ENCODE measurements around the gene POSTN. TPM values are rescaled to one million over a fixed set of nuclear protein-coding genes. Genes with fewer than 3 reads are reported as not detected.
A peak's percentile ranks its signal among the peaks of the same experiment; 100 is the strongest.

The POSTN gene
- total and polyA plus RNA-seq, 2 of the 4 experiments (the other 2 are of a cell fraction), result 32.6 to 44.7 TPM

DNA sequence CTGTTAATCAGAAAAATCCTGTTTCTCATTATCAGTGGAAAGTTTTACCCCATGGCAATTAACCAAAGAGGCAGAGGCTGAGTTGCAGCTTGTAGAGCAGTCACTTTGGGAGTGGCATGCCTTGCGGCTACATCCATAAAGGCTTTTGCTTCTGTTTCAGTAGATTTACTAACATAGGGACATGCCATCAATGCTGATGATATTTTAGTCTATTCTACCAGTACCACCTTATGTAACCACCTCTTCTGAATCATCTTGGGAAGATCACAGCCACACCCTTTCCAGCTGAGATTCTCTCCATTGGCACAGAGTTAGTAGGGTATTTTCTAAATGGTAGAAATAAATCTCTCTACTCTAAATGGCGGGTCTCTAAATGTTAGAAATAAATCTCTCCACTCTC lies 37.5 kb downstream of the POSTN start:
- Histone ChIP-seq H3K4ac (ENCODE audit: low read depth, low read length) (no peak overlapping the region), H3K9me1 (ENCODE audit: insufficient read depth, low read length) (no peaks in the 10 kb centered on the region), H3K23ac (ENCODE audit: low read depth, low read length) (no peak overlapping the region), H2AK9ac (replicated peaks; ENCODE audit: low read depth, low read length, poor library complexity) (no peak overlapping the region), H3K56ac (ENCODE audit: extremely low read depth, insufficient read depth, low read length) (no peak overlapping the region), H2AK5ac (ENCODE audit: low read depth, low read length) (no peak overlapping the region), H3K4me1 (ENCODE audit: control insufficient read depth, insufficient read depth, low read length) (no peaks in the 10 kb centered on the region), H3K27ac (ENCODE audit: insufficient read depth, low read length) (no peak overlapping the region), H4K5ac (ENCODE audit: low read depth, low read length) (no peak overlapping the region), H2BK5ac (ENCODE audit: low read depth, low read length, poor library complexity, severe bottlenecking) (no peak overlapping the region), H2BK120ac (ENCODE audit: low read depth, low read length) (no peak overlapping the region), H3K9me3 (ENCODE audit: control insufficient read depth, insufficient read depth, low read length) (no peaks in the 10 kb centered on the region; the same call in 1 of the 2 replicates), H3K27me3 (ENCODE audit: control insufficient read depth, insufficient read depth, low read length) (no peaks in the 10 kb centered on the region), H3K79me1 (ENCODE audit: low read depth in 1 of 2, low read length in 2 of 2) (no peaks in the 10 kb centered on the region), H2AFZ (replicated peaks; ENCODE audit: low read length, poor library complexity) (no peak overlapping the region), H4K8ac (ENCODE audit: low read depth in 2 of 2, low read length in 2 of 2) (no peak overlapping the region), H3K14ac (replicated peaks; ENCODE audit: low read depth, low read length) (no peak overlapping the region), H4K20me1 (ENCODE audit: insufficient read depth, low read length) (no peaks in the 10 kb centered on the region), H3K9ac (ENCODE audit: low read depth, low read length) (no peak overlapping the region), H3K4me3 (ENCODE audit: insufficient read depth, low read depth, low read length) (no peak overlapping the region), H3K18ac (ENCODE audit: low read depth, low read length) (no peak overlapping the region), H3K4me2 (ENCODE audit: low read depth, low read length) (no peak overlapping the region), H2BK15ac (ENCODE audit: low read depth, low read length) (no peak overlapping the region), H4K91ac (ENCODE audit: insufficient read depth, low read depth, low read length) (no peak overlapping the region), H2BK20ac (ENCODE audit: low read depth, low read length) (no peak overlapping the region), H3K36me3 (ENCODE audit: control insufficient read depth, insufficient read depth, low read length) (no peaks in the 10 kb centered on the region)
- TF ChIP-seq CEBPB (IDR thresholded peaks at IDR 0.05; ENCODE audit: low read depth, low read length) (no peak), RFX5 (IDR thresholded peaks at IDR 0.05; ENCODE audit: low read depth, low read length) (no peak), CHD1 (IDR thresholded peaks at IDR 0.05; ENCODE audit: low read depth, low read length) (no peak), SMC3 (IDR thresholded peaks at IDR 0.05; ENCODE audit: low read depth, low read length) (no peak), POLR2A (IDR thresholded peaks at IDR 0.05; ENCODE audit: low read depth, low read length) (no peak), MXI1 (IDR thresholded peaks at IDR 0.05; ENCODE audit: borderline replicate concordance, low read depth, low read length) (no peak), FOS (IDR thresholded peaks at IDR 0.05; ENCODE audit: low read depth, low read length) (no peak), NFE2L2 (IDR thresholded peaks at IDR 0.05; ENCODE audit: low read depth, low read length) (no peak), RAD21 (IDR thresholded peaks at IDR 0.05; ENCODE audit: low read length) (no peak), BHLHE40 (IDR thresholded peaks at IDR 0.05; ENCODE audit: low read depth, low read length) (no peak), RCOR1 (IDR thresholded peaks at IDR 0.05; ENCODE audit: insufficient replicate concordance, low read length) (no peak), MAFK (IDR thresholded peaks at IDR 0.05; ENCODE audit: low read depth, low read length) (no peak)
- TF ChIP-seq, protein P1, sequence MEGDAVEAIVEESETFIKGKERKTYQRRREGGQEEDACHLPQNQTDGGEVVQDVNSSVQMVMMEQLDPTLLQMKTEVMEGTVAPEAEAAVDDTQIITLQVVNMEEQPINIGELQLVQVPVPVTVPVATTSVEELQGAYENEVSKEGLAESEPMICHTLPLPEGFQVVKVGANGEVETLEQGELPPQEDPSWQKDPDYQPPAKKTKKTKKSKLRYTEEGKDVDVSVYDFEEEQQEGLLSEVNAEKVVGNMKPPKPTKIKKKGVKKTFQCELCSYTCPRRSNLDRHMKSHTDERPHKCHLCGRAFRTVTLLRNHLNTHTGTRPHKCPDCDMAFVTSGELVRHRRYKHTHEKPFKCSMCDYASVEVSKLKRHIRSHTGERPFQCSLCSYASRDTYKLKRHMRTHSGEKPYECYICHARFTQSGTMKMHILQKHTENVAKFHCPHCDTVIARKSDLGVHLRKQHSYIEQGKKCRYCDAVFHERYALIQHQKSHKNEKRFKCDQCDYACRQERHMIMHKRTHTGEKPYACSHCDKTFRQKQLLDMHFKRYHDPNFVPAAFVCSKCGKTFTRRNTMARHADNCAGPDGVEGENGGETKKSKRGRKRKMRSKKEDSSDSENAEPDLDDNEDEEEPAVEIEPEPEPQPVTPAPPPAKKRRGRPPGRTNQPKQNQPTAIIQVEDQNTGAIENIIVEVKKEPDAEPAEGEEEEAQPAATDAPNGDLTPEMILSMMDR (conservative IDR thresholded peaks at IDR 0.05; ENCODE audit: low read depth, low read length), result no peak
- TF ChIP-seq, protein P2, sequence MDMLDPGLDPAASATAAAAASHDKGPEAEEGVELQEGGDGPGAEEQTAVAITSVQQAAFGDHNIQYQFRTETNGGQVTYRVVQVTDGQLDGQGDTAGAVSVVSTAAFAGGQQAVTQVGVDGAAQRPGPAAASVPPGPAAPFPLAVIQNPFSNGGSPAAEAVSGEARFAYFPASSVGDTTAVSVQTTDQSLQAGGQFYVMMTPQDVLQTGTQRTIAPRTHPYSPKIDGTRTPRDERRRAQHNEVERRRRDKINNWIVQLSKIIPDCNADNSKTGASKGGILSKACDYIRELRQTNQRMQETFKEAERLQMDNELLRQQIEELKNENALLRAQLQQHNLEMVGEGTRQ (IDR thresholded peaks at IDR 0.05; ENCODE audit: low read depth, low read length), result no peak
- TF ChIP-seq, protein P3, sequence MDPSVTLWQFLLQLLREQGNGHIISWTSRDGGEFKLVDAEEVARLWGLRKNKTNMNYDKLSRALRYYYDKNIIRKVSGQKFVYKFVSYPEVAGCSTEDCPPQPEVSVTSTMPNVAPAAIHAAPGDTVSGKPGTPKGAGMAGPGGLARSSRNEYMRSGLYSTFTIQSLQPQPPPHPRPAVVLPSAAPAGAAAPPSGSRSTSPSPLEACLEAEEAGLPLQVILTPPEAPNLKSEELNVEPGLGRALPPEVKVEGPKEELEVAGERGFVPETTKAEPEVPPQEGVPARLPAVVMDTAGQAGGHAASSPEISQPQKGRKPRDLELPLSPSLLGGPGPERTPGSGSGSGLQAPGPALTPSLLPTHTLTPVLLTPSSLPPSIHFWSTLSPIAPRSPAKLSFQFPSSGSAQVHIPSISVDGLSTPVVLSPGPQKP (IDR thresholded peaks at IDR 0.05; ENCODE audit: borderline replicate concordance, low read depth, low read length), result no peak
- ChIA-PET CTCF (no interaction called here), POLR2A (ENCODE audit: unreplicated experiment) (no interaction called here)
- intact Hi-C loops (cut with micrococcal nuclease), result no loop called here
- dilution Hi-C loops (cut with HindIII; ENCODE audit: low sequenced_read_pairs, unreplicated experiment), result no loop called here
- BruUV-seq (replicated peaks), result no TSS peak
- in situ Hi-C loops (cut with MboI; ENCODE audit: low sequenced_read_pairs), result no loop called here
- no CpG with 5 or more reads among the region's 2 CpGs for WGBS, 2 experiments (ENCODE audit: extremely low coverage in 2 of 2, insufficient read length in 1 of 2)
- ATAC-seq (ENCODE audit: low read depth) (no peak), DNase-seq (peak; percentile 0)
